Frontal cortex (tissue), 4 donors: ENCODE results near the gene TCL1B. TPM values are rescaled to one million over a fixed set of nuclear protein-coding genes. Genes with fewer than 3 reads are reported as not detected.

Source experiments
- DNase-seq, 2 donors: peaks; one replicate each; pipeline ENCODE4 v3.0.0; 2012; ENCODE audit warnings: low spot score in 2 of 2
- FAIRE-seq: peaks from 2 replicates; lab custom pipeline; 2012; peaks lifted over from hg19 to GRCh38; lab: Jason Lieb, UNC
- small RNA-seq: library from RNA; depleted of rRNA; stranded (forward); fragments of <200 nt; gene quantifications from one replicate; pipeline ENCODE3, GENCODE V24; 2014
- total RNA-seq: library from RNA; depleted of rRNA; stranded (reverse); fragments of >200 nt; gene quantifications from one replicate; pipeline ENCODE4 v1.2.3, GENCODE V29; 2014
- donor health status: control.
- donor health status: control.
- donor health status: control.

TCL1B gene
- total RNA-seq, 1 donor from 2014 or later: not detected

DNA sequence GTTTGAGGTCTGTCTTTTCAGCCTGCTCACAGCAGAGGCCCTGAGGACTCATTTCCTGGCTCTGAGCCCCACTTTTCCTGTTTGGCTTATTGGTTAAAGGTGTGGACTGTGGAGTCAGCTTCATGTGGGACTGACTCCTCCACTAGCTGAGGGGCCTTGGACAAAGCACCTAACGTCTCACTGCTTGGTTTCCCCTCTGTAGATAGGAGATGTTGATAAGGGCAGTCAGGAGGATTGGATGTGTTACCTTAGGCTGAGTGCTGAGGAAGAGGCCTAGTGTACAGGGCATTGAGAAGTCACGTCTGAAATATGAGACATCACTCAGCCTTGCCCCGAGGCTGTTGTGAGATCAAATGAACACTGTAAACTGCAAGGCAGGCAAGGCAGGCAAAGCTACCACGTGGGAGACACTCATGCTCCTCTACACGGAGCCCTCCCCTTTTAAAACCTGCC lies 54.8 kb downstream of the TCL1B start:
- no peak for FAIRE-seq

DNA sequence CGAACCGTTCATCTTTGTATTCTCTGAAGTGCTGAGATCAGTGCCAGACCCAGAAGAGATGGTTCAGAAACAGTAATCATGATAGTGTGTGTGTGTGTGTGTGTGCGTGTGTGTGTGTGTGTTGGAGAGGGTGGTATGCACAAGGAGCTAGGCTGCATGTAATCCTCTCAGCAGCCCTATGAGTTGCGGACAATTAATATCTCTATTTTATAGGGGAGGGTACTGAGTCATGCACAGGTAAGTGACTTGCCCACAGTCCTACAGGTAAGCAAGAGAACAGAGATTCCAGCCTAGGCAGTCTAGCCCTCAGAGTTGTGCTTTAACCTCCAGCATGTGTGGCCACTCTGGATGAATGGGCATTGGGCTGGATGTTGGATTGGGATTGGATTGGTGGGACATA lies 55.6 kb downstream of the TCL1B start:
- FAIRE-seq: no peak
- DNase-seq: no peak

More for the DNA sequence above, 54.8 kb downstream of the TCL1B start:
- DNase-seq: no peak

Small RNA genes lying within 50 kb of the gene (small RNA-seq; reads per million reads assigned to genes)
- gene RF02193: not detected

Other genes with a start within 250 kb of the TCL1B start
- gene SYNE3, start 169.8 kb upstream of the TCL1B start, total RNA-seq: 1.2 TPM
- gene GLRX5, start 151.4 kb upstream of the TCL1B start, total RNA-seq: 31.8 TPM
- gene TCL1A, start 27.7 kb downstream of the TCL1B start, total RNA-seq: not detected
- gene TUNAR, start 190.4 kb downstream of the TCL1B start, total RNA-seq: 7.3 TPM